ENCODE data around the gene TMEM40.

DNA sequence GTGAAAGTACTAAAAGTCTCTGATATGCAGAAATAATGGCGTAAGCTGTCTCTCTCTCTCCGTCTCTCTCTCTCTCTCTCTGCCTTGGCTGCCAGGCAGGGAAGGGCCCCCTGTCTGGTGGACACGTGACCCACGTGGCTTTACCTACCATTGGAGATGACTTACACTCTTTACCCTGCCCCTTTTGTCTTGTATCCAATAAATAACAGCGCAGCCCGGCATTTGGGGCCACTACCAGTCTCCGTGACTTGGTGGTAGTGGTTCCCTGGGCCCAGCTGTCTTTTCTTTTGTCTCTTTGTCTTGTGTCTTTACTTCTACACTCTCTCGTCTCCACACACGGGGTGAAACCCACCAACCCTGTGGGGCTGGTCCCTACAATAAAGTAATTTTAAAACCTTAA, 12.2 kb upstream of the TMEM40 start:
- TF ChIP-seq, protein P1, sequence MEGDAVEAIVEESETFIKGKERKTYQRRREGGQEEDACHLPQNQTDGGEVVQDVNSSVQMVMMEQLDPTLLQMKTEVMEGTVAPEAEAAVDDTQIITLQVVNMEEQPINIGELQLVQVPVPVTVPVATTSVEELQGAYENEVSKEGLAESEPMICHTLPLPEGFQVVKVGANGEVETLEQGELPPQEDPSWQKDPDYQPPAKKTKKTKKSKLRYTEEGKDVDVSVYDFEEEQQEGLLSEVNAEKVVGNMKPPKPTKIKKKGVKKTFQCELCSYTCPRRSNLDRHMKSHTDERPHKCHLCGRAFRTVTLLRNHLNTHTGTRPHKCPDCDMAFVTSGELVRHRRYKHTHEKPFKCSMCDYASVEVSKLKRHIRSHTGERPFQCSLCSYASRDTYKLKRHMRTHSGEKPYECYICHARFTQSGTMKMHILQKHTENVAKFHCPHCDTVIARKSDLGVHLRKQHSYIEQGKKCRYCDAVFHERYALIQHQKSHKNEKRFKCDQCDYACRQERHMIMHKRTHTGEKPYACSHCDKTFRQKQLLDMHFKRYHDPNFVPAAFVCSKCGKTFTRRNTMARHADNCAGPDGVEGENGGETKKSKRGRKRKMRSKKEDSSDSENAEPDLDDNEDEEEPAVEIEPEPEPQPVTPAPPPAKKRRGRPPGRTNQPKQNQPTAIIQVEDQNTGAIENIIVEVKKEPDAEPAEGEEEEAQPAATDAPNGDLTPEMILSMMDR (IDR thresholded peaks at IDR 0.05; ENCODE audit: borderline replicate concordance, extremely low read depth, low read length, poor library complexity, severe bottlenecking), result no peak
- TF ChIP-seq EZH2 (IDR thresholded peaks at IDR 0.05; ENCODE audit: borderline replicate concordance, low read depth, low read length, severe bottlenecking), result no peak
